HL-60 (cell line): Measurements from ENCODE around the gene SPATA1.

ENCODE experiments used
- DNase-seq, 2 experiments: peaks; one replicate each; pipeline ENCODE4 v3.0.0-alpha.2; 2010 to 2020; ENCODE audit warnings: low read depth in 1 of 2, low spot score in 1 of 2
- H3K27ac ChIP-seq: fragments of 250-450 bp; sonication (Bioruptor Pico); replicated peaks from 2 replicates; pipeline ENCODE4 v1.5.1; 2020; ENCODE audit warnings: mild to moderate bottlenecking, moderate library complexity
- H3K27me3 ChIP-seq: fragments of 250-450 bp; sonication (Bioruptor Pico); 2 replicates; pipeline ENCODE4 v1.5.1; 2021; ENCODE audit warnings: mild to moderate bottlenecking, moderate library complexity; ENCODE audit not compliant: insufficient read depth, poor library complexity, severe bottlenecking
- H3K4me3 ChIP-seq: replicated peaks from 2 replicates; pipeline ENCODE4 v1.5.1; 2011; ENCODE audit warnings: mild to moderate bottlenecking, control low read depth, low read length; ENCODE audit not compliant: insufficient read depth
- CTCF ChIP-seq: IDR thresholded peaks from one replicate; pipeline ENCODE4 v1.5.1; 2011; ENCODE audit warnings: low read length, control low read depth, inconsistent platforms; ENCODE audit not compliant: insufficient read depth
- GABPA ChIP-seq: IDR thresholded peaks from 2 replicates; pipeline ENCODE4 v1.6.1; 2012; ENCODE audit warnings: low read depth
- POLR2AphosphoS5 ChIP-seq: IDR thresholded peaks from 2 replicates; pipeline ENCODE4 v1.6.1; 2012; ENCODE audit warnings: low read depth
- REST ChIP-seq: IDR thresholded peaks from 2 replicates; pipeline ENCODE4 v1.6.1; 2012; ENCODE audit warnings: low read depth; ENCODE audit not compliant: insufficient replicate concordance
- SPI1 ChIP-seq: IDR thresholded peaks from 2 replicates; pipeline ENCODE4 v1.6.1; 2012; ENCODE audit warnings: low read depth, mild to moderate bottlenecking, borderline replicate concordance

Gene SPATA1

GRCh38 chr1:84605157-84605556 is 99.0 kb downstream of the SPATA1 start:
- no peak overlapping the region for H3K27ac ChIP-seq
- DNase-seq: no peak
- TF ChIP-seq CTCF (no peak), GABPA (no peak), POLR2AphosphoS5 (no peak)

GRCh38 chr1:84606977-84607376 is 100.8 kb downstream of the SPATA1 start:
- Histone ChIP-seq H3K27me3 (no peaks in the 10 kb centered on the region), H3K27ac (no peak overlapping the region), H3K4me3 (no peak overlapping the region)
- TF ChIP-seq POLR2AphosphoS5: no peak
- no peak for TF ChIP-seq SPI1
- TF ChIP-seq GABPA: no peak
- no peak for TF ChIP-seq REST
- no peak for TF ChIP-seq CTCF
- DNase-seq: no peak

More at GRCh38 chr1:84605157-84605556, 99.0 kb downstream of the SPATA1 start:
- H3K27me3 ChIP-seq: no peaks in the 10 kb centered on the region
- no peak overlapping the region for H3K4me3 ChIP-seq

GRCh38 chr1:84611091-84611490 is 104.9 kb downstream of the SPATA1 start:
- DNase-seq: no peak
- no peak overlapping the region for H3K27ac ChIP-seq
- no peaks in the 10 kb centered on the region for H3K27me3 ChIP-seq
- TF ChIP-seq SPI1 (no peak), REST (no peak)
- H3K4me3 ChIP-seq: no peak overlapping the region

GRCh38 chr1:84611796-84612195 is 105.6 kb downstream of the SPATA1 start:
- no peaks in the 10 kb centered on the region for H3K27me3 ChIP-seq
- no peak for TF ChIP-seq SPI1
- TF ChIP-seq POLR2AphosphoS5: no peak
- no peak for TF ChIP-seq CTCF
- TF ChIP-seq REST: no peak
- no peak for TF ChIP-seq GABPA
- DNase-seq: no peak
- H3K27ac ChIP-seq: no peak overlapping the region
- no peak overlapping the region for H3K4me3 ChIP-seq
